Motor neuron (in vitro differentiated cells): ENCODE data around the gene KPNB1. TPM values are rescaled to one million over a fixed set of nuclear protein-coding genes. Genes with fewer than 3 reads are reported as not detected.

Experiments
- ATAC-seq, 8 experiments: fragments of 200-7000 bp; cut with Tn5 transposase; replicated peaks in 6 of 8; 2 replicates each; pipeline ENCODE4 v1.8.0; 2021; ENCODE audit warnings: mild to moderate bottlenecking in 8 of 8, moderate library complexity in 8 of 8
- H3K27ac ChIP-seq, 2 donors: fragments of 250-450 bp; sonication (Bioruptor Pico); 2 replicates each; pipeline ENCODE4 v1.9.0; 2021; ENCODE audit warnings: antibody characterized with exemption in 2 of 2, mild to moderate bottlenecking in 2 of 2, moderate library complexity in 1 of 2
- H3K4me1 ChIP-seq, 2 donors: fragments of 250-450 bp; sonication (Bioruptor Pico); replicated peaks in 1 of 2; 2 replicates each; pipeline ENCODE4 v1.6.1; 2021; ENCODE audit warnings: antibody characterized with exemption in 2 of 2, mild to moderate bottlenecking in 2 of 2, moderate library complexity in 1 of 2
- H3K4me3 ChIP-seq, 5 donors: fragments of 250-450 bp; sonication (Bioruptor Pico); 2 replicates each; pipeline ENCODE4 v1.9.0; 2021; ENCODE audit warnings: antibody characterized with exemption in 5 of 5, mild to moderate bottlenecking in 5 of 5, moderate library complexity in 4 of 5
- WGBS, 10 experiments: fragments of 450-650 bp; shearing (Covaris generic); methylation state at CpG; one replicate each; pipeline ENCODE4 v1.0.0; 2022; 5-methylcytosine and 5-hydroxymethylcytosine counted together
- in situ Hi-C, 9 experiments: fragments of 400-800 bp; cut with MboI; loops; one replicate each; pipeline ENCODE4 v1.15.0; 2021; ENCODE audit warnings: low sequenced_read_pairs in 9 of 9, low pct_unique_long_range_greater_than_20kb in 2 of 9; ENCODE audit not compliant: unreplicated experiment in 9 of 9
- total RNA-seq, 8 experiments: library from RNA; unstranded; fragments of 300-600 nt; gene quantifications; 2 replicates each; pipeline versions ENCODE4 v1.2.3 to v1.2.4, GENCODE V29; 2022

Gene KPNB1
- total RNA-seq, 8 experiments from 2014 or later: 90.3 to 268 (median 127) TPM

GRCh38 chr17:47728214-47728877 lies 78.6 kb downstream of the KPNB1 start:
- Histone ChIP-seq H3K4me3 (no peak overlapping the region), H3K27ac (no peak overlapping the region), H3K4me1 (no peaks in the 10 kb centered on the region)
- in situ Hi-C loops: no loop called here
- WGBS, 10 experiments: 41 to 83% (median 61%) methylated on average over 1 to 4 of the region's 4 CpGs; no CpG with 5 or more reads in 4 of the 10 experiments
- no peak for ATAC-seq

GRCh38 chr17:47729476-47729875 lies 79.8 kb downstream of the KPNB1 start:
- no peak overlapping the region for H3K4me3 ChIP-seq
- peaks cover 0 to 3% of the 10 kb centered on the region in 2 donors for H3K4me1 ChIP-seq
- no peak for ATAC-seq
- H3K27ac ChIP-seq: no peak overlapping the region
- 27 to 46% (median 40%) methylated on average over 1 to 6 of the region's 8 CpGs; no CpG with 5 or more reads in 4 of the 10 experiments for WGBS, 10 experiments
- in situ Hi-C loops: no loop called here

GRCh38 chr17:47730681-47731080 lies 81.0 kb downstream of the KPNB1 start:
- H3K4me1 ChIP-seq: peaks cover 0 to 3% of the 10 kb centered on the region in 2 donors
- WGBS, 10 experiments: 86 to 100% methylated on average over 1 to 2 of the region's 4 CpGs; no CpG with 5 or more reads in 8 of the 10 experiments
- H3K4me3 ChIP-seq: no peak overlapping the region
- no peak for ATAC-seq
- H3K27ac ChIP-seq: no peak overlapping the region
- in situ Hi-C loops: no loop called here

GRCh38 chr17:47731396-47731795 lies 81.7 kb downstream of the KPNB1 start:
- ATAC-seq: no peak
- in situ Hi-C loops: no loop called here
- Histone ChIP-seq H3K27ac (no peak overlapping the region), H3K4me1 (peaks cover 0 to 3% of the 10 kb centered on the region in 2 donors), H3K4me3 (no peak overlapping the region)
- WGBS, 10 experiments: 0 to 50% (median 20%) methylated on average over 1 of the region's 2 CpGs; no CpG with 5 or more reads in 5 of the 10 experiments

- Histone ChIP-seq H3K4me1 (peaks cover 0 to 3% of the 10 kb centered on the region in 2 donors), H3K27ac (no peak overlapping the region), H3K4me3 (peak overlapping the region in 1 of 5 donors; percentile 32)
- in situ Hi-C loops: no loop called here
- ATAC-seq: no peak
- 35 to 92% (median 47%) methylated on average over 2 to 8 of the region's 12 CpGs; no CpG with 5 or more reads in 4 of the 10 experiments for WGBS, 10 experiments
Measured at GRCh38 chr17:47732399-47733046, 82.8 kb downstream of the KPNB1 start.

GRCh38 chr17:47733047-47733673 lies 83.4 kb downstream of the KPNB1 start, which contains the start of gene TBX21:
Gene TBX21, plus strand, starts transcription at chr17:47733236. Its CDS starts 219 bp downstream, at chr17:47733455.
- 0 to 4% methylated on average over 4 to 6 of the region's 73 CpGs; no CpG with 5 or more reads in 8 of the 10 experiments for WGBS, 10 experiments
- in situ Hi-C loops: no loop called here
- H3K4me3 ChIP-seq: peak within 1 kb of the TSS; percentile 13 to 32 (median 14)
- peaks cover 0 to 3% of the 10 kb centered on the region in 2 donors for H3K4me1 ChIP-seq
- peak; percentile 72 to 93 (median 90) for ATAC-seq
- no peak within 1 kb of the TSS for H3K27ac ChIP-seq

GRCh38 chr17:47733674-47734410 lies 84.1 kb downstream of the KPNB1 start:
- peaks cover 0 to 3% of the 10 kb centered on the region in 2 donors for H3K4me1 ChIP-seq
- 0 to 29% (median 6%) methylated on average over 2 to 10 of the region's 60 CpGs; no CpG with 5 or more reads in 6 of the 10 experiments for WGBS, 10 experiments
- peak in 7 of 8 experiments; percentile 33 to 47 (median 42) for ATAC-seq
- no peak overlapping the region for H3K27ac ChIP-seq
- in situ Hi-C loops: no loop called here
- peak overlapping the region; percentile 13 to 32 (median 14) for H3K4me3 ChIP-seq

- WGBS, 10 experiments: 33 to 55% (median 55%) methylated on average over 1 to 2 of the region's 3 CpGs; no CpG with 5 or more reads in 7 of the 10 experiments
- Histone ChIP-seq H3K27ac (no peak overlapping the region), H3K4me3 (no peak overlapping the region), H3K4me1 (peaks cover 0 to 3% of the 10 kb centered on the region in 2 donors)
- no peak for ATAC-seq
- in situ Hi-C loops: no loop called here
Measured at GRCh38 chr17:47735139-47735464, 85.4 kb downstream of the KPNB1 start.

Other genes with a start within 250 kb of the KPNB1 start
- gene NPEPPS, start 118.8 kb upstream of the KPNB1 start, total RNA-seq: 100 to 1,000 TPM in 2 of 8 experiments, 10 to 100 TPM in 6; 57.4 to 132 (median 72.7) TPM
- 10 to 100 TPM in 7 of 8 experiments, 1 to 10 TPM in 1; 7.0 to 14.1 (median 10.8) TPM for gene TBKBP1, start 44.2 kb downstream of the KPNB1 start, total RNA-seq
- under 1 TPM in 5 of 8 experiments, not detected in 3; 0.04 to 0.38 (median 0.14) TPM for gene TBX21, start 83.3 kb downstream of the KPNB1 start, total RNA-seq
- gene OSBPL7, start 171.9 kb downstream of the KPNB1 start, total RNA-seq: 10 to 100 TPM in 3 of 8 experiments, 1 to 10 TPM in 5; 2.2 to 16.6 (median 8.4) TPM
- 10 to 100 TPM; 41.5 to 58.3 (median 46.3) TPM for gene MRPL10, start 181.6 kb downstream of the KPNB1 start, total RNA-seq
- 1 to 10 TPM in 5 of 8 experiments, under 1 TPM in 3; 0.27 to 5.2 (median 1.2) TPM for gene LRRC46, start 181.8 kb downstream of the KPNB1 start, total RNA-seq
- gene SCRN2, start 191.4 kb downstream of the KPNB1 start, total RNA-seq: 10 to 100 TPM; 10.8 to 38.6 (median 21.6) TPM
- gene SP6, start 201.2 kb downstream of the KPNB1 start, total RNA-seq: 1 to 10 TPM in 1 of 8 experiments, under 1 TPM in 7; 0.11 to 1.1 (median 0.27) TPM
- gene SP2, start 246.3 kb downstream of the KPNB1 start, total RNA-seq: 1 to 10 TPM; 1.4 to 6.9 (median 4.4) TPM